Urinary bladder (tissue), 4 donors: Measurements from ENCODE around the gene DMXL1. TPM values are rescaled to one million over a fixed set of nuclear protein-coding genes. Genes with fewer than 3 reads are reported as not detected.
"Not testable (repeated sequence)": the region's sequence is repeated elsewhere in the genome, so short reads cannot be mapped to it uniquely, and the experiment has no call there.

Source experiments
- DNase-seq: peaks from one replicate; pipeline ENCODE4 v3.0.0-alpha.2; 2015; ENCODE audit errors: extremely low spot score
- H3K27ac ChIP-seq: one replicate; pipeline ENCODE4 v1.5.1; 2013; ENCODE audit warnings: low read depth, mild to moderate bottlenecking, moderate library complexity
- H3K36me3 ChIP-seq: one replicate; pipeline ENCODE4 v1.6.1; 2013; ENCODE audit warnings: mild to moderate bottlenecking, moderate library complexity; ENCODE audit not compliant: insufficient read depth
- H3K4me1 ChIP-seq: one replicate; pipeline ENCODE4 v1.6.1; 2013; ENCODE audit warnings: mild to moderate bottlenecking, moderate library complexity; ENCODE audit not compliant: insufficient read depth
- H3K4me3 ChIP-seq: one replicate; pipeline ENCODE4 v1.5.1; 2013; ENCODE audit warnings: low read depth, low read length
- WGBS: extraction: QIAGEN DNeasy Blood & Tissue Kit; methylation state at CpG from one replicate; pipeline ENCODE4 v1.1.7; 2013; 5-methylcytosine and 5-hydroxymethylcytosine counted together
- polyA plus RNA-seq: library from polyadenylated mRNA; stranded (reverse); fragments of 200-250 nt; gene quantifications from one replicate; pipeline ENCODE4 v1.2.3, GENCODE V29; 2013
- total RNA-seq: library from RNA; depleted of rRNA; stranded (reverse); fragments of >200 nt; gene quantifications from one replicate; pipeline ENCODE4 v1.2.3, GENCODE V29; 2014
- donor health status: healthy with polysubstance abuse.
- donor health status: healthy.

Gene DMXL1
- total and polyA plus RNA-seq, 2 donors, result 12.4 to 134 TPM

DNA sequence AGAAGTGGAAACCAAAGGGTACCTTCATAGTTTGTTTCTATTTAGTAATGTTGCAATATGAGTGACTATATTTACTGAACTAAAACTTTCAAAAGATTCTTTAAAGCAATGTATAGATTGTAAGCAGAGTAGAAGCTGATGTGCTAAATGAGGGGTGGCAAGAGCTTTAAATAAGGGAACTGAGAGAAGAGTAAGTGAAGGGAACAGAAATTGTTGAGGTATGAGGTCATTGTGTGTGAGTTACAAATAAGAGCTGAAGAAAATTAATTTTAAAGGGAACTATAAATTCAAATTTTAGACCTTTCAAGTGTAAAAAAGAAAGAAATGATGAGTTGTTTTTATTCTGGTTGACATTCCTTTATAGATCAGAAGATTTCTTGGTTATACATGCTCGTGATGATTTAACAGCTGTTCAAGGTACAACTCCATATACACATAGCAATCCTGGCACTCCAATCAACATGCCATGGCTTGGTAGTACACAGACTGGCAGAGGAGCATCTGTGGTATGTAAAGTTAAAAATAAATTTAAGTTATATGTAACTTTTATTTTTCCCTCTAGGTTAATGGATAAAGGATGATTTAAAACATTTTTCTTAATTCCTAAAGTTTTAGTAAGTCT lies 149.8 kb downstream of the DMXL1 start:
- no peaks in the 10 kb centered on the region for H3K36me3 ChIP-seq
- no peak overlapping the region for H3K27ac ChIP-seq
- no peak for DNase-seq
- H3K4me3 ChIP-seq, result no peak overlapping the region
- WGBS, result 85% methylated on average over 1 of the region's 1 CpG
- no peaks in the 10 kb centered on the region for H3K4me1 ChIP-seq

DNA sequence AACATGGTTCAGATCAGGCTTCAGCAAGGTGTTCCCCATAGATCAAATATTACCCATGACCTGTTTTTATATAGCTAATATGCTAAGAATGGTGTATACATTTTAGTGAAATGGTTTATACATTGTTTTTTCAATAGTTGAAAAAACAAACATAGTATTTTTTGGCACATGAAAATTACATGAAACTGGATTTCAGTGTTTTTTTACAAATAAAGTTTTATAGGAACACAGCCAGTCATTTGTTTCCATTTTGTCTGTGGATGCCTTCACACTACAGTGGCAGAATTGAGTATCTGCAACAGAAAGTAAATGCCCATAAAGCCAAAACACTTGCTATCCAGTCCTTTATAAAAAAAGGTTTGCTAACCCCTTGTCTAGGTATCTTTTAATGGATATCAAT lies 150.4 kb downstream of the DMXL1 start:
- DNase-seq, result no peak
- H3K4me3 ChIP-seq, result no peak overlapping the region
- H3K27ac ChIP-seq, result no peak overlapping the region
- no peaks in the 10 kb centered on the region for H3K4me1 ChIP-seq
- no peaks in the 10 kb centered on the region for H3K36me3 ChIP-seq

DNA sequence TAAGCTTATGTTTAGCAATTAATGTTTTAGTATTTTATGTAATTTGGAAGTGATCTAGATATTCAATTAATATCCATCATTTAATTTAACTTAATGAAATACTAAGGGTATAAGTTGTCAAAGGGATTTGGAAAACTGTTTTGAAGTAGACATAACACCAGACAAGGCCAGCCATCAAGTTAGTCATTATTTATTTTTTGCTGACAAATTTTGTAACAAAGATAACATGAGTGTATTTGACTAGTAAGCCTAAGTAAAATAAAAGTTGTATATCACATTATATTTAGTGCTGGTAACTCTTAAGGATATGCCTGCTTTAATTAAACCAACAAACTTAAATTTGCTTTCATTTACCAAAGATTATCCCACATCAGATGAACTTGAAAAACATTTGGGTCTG lies 159.1 kb downstream of the DMXL1 start:
- DNase-seq, result no peak
- H3K4me1 ChIP-seq, result no peaks in the 10 kb centered on the region
- H3K27ac ChIP-seq, result no peak overlapping the region
- peaks cover 4% of the 10 kb centered on the region for H3K36me3 ChIP-seq
- H3K4me3 ChIP-seq, result no peak overlapping the region

DNA sequence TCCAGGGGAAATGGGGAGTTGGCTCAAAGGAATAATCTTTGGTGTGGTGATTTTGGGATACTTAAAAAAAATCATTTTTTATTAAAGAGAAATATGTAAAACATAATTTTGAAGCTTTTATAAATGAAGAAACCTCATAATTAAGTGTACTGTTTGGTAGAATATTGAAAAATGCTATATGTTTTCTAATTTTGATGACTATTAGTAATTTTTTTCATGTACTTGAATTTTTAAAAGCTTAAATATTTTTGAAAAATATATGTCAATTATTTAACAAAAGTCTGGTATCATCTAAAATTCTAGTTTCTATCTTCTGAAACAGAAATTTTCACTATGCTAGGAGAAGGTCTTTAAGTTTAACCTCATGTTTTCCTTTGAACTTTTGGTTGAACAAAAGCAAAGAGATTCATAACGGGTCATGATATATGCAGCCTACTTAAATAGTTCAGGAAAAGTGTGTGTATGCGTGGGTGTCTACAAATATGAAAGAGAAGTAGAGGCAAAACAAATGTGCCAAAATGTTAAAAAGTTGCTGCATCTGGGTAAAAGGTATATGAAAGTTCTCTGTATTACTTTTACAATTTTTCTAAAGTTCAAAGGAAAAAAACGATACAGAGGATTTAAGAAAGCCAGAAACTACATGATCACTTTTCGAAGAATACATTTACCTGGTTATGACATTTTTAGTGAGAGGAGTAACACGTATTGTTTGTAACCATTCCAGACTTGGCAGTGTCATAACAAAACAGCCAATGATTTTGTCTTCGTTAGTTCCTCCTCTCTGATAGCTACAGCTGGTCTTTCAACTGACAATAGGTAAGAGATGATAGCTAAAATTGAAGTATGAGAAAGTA lies 167.6 kb downstream of the DMXL1 start:
- 94% methylated on average over 6 of the region's 6 CpGs for WGBS
- H3K36me3 ChIP-seq, result peaks cover 2% of the 10 kb centered on the region
- H3K4me1 ChIP-seq, result no peaks in the 10 kb centered on the region
- no peak overlapping the region for H3K27ac ChIP-seq
- H3K4me3 ChIP-seq, result no peak overlapping the region
- DNase-seq, result no peak

DNA sequence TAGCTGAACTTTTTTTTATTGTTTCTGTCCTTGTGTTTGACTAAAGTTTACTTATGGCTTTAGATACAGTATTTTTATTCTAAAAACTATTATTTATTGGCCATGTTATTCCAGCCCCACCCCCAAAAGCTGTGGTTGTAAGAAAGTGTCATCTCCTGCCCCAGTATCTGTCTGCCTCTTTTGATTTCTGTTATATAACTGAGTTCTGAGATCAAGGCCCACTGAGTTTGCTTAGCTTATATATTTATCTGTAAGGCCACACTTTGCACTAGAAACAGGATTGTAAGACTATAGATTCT lies 168.2 kb downstream of the DMXL1 start:
- Histone ChIP-seq H3K4me1 (no peaks in the 10 kb centered on the region), H3K27ac (no peak overlapping the region), H3K36me3 (no peaks in the 10 kb centered on the region), H3K4me3 (no peak overlapping the region)
- no peak for DNase-seq

DNA sequence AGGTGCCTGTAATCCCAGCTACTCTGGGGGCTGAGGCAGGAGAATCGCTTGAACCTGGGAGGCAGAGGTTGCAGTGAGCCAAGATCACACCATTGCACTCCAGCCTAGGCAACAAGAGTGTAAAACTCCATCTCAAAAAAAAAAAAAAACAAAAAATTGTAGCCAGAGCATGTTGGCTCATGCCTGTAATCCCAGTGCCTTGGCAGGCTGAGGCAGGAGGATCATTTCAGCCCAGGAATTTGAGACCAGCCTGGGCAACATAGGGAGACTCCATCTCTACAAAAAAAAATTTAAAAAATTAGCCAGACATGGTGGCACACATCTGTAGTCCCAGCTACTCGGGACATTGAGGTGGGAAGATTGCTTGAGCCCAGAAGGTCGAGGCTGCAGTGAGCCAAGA lies 168.9 kb downstream of the DMXL1 start:
- H3K4me3 ChIP-seq, H3K4me1 ChIP-seq, H3K27ac ChIP-seq, H3K36me3 ChIP-seq, DNase-seq: not testable (repeated sequence)
- WGBS, result 93% methylated on average over 3 of the region's 3 CpGs

DNA sequence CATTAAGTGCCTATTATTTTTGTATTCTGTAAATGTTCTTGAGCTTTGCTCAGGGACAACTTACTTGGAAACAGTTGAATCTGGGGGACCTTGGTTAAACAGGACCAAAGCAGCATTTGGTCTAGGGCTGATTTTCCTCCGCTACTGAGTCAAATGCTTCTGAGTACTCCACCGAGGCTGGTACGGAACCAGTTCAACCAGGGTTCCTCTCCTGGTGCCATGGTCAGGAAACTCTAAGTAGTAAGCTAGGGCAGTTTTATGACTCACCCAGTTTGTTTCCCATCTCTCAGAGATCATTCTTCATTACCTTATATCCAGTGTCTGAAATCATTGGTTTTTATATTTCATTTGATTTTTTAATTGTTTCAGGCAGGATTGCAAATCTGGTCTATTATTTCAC lies 173.0 kb downstream of the DMXL1 start:
- H3K4me1 ChIP-seq, result no peaks in the 10 kb centered on the region
- H3K27ac ChIP-seq, result no peak overlapping the region
- H3K4me3 ChIP-seq, result no peak overlapping the region
- 86% methylated on average over 3 of the region's 3 CpGs for WGBS
- DNase-seq, result no peak
- peaks cover 3% of the 10 kb centered on the region for H3K36me3 ChIP-seq

DNA sequence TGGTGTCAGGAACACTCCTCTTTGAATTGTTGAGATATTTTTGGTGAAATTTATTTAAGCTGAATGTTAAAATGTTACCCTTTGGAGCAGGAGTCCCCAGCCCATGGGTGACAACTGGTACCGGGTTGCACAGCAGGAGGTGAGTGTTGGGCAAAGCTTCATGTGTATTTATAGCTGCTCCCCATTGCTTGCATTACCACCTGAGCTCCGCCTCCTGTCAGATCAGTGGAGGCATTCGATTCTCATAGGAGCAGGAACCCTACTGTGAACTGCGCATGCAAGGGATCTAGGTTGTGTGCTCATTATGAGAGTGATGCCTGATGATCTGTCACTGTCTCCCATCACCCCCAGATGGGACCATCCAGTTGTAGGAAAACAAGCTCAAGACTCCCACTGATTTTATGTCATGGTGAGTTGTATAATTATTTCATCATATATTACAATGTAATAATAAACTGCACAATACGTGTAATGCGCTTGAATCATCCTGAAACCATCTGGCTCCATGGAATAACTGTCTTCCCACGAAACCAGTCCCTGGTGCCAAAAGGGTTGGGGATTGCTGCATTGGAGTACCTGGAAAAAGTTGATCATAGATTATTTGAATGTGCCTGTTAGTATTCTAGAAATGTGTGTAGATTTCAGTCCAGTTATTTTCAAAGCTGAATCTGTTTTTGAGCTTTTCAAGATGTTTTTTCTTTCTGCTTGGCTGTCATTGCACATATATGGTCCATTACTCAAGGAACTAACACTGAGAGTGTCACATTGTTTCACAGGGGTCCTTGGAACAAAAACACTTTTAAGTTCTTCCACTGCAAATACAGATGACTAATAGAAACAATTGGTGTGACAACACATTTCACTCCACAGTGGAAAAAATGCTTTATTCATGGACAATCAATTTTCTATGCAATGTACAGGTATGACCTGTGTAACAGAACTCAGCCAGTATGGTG lies 180.3 kb downstream of the DMXL1 start:
- Histone ChIP-seq H3K4me3 (no peak overlapping the region), H3K4me1 (no peaks in the 10 kb centered on the region), H3K27ac (no peak overlapping the region), H3K36me3 (peaks cover under 1% of the 10 kb centered on the region)
- 93% methylated on average over 7 of the region's 7 CpGs for WGBS
- DNase-seq, result no peak

DNA sequence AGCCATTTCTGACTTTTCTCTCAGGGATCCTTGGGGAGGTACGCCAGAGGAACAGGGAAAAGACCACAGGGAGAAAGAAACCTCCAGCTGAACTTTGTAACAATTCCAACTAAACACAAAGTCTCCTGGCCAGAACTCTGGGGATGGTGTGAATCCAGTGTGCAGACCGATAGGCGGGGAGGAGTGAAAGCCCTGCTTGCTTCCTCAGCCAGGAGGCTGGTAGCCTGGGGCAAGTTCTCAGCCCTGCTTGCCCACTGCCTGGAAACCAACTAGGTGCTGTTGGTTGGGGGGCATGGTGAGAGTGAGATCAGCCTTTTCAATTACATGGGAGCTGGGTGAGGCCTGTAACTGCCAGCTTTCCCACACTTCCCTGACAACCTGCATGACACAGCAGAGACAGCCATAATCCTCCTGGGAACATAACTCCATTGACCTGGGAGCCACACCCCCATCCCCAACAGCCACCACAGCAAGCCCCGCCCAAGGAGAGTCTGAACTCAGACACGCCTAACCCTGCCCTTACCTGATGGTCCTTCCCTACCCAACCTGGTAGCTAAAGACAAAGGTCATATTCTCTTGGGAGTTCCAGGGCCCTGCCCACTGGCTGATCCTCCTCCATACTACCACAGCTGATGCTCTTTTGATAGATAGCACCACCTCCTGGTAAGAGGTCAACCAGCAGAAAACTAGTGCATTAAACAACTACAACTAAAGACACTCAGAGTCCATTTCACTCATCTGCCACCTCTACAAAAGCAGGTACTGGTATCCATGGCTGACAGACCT lies 184.9 kb downstream of the DMXL1 start:
- WGBS, result 88% methylated on average over 5 of the region's 5 CpGs
- Histone ChIP-seq H3K4me3 (no peak overlapping the region), H3K4me1 (no peaks in the 10 kb centered on the region), H3K36me3 (no peaks in the 10 kb centered on the region), H3K27ac (no peak overlapping the region)
- DNase-seq, result no peak

DNA sequence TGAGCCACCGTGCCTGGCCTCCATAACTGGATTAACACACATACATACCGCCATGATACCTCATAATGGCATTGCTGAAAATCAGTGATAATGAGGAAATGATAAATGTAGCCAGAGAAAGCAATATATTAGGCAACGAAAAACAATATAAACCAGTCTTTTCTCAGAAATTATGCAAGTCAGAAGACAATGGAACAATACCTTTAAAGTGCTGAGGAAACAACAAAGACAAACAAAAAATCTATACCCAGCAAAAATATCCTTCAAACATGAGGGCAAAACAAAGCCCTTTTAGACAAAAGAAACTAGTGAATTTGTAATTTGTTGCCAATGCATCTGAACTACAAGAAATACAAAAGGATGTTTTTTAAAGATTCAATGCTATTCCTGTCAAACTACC lies 186.7 kb downstream of the DMXL1 start:
- Histone ChIP-seq H3K36me3 (no peaks in the 10 kb centered on the region), H3K4me3 (no peak overlapping the region), H3K27ac (no peak overlapping the region), H3K4me1 (no peaks in the 10 kb centered on the region)
- WGBS, result 94% methylated on average over 3 of the region's 3 CpGs
- no peak for DNase-seq

DNA sequence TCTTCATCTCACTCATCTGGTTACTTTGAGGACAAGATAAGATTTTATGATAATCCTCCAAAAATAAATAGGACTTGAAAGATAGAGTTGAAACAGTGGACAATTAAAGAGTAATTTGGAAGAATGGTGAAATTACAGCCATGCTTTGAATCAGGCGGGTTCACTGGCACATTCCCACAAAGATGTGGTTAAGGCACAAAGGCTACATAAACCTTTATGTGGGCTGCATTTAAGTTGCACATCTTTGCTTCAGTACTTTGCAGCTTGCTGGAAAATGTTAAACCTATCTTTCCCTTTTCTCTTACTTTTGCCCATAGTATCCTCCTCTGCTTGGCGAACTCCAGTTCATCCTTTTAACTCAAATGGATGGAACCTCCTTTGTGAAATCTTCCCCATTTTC lies 192.8 kb downstream of the DMXL1 start:
- Histone ChIP-seq H3K36me3 (no peaks in the 10 kb centered on the region), H3K4me1 (no peaks in the 10 kb centered on the region), H3K4me3 (no peak overlapping the region), H3K27ac (no peak overlapping the region)
- DNase-seq, result no peak
- WGBS, result 85% methylated on average over 2 of the region's 2 CpGs

DNA sequence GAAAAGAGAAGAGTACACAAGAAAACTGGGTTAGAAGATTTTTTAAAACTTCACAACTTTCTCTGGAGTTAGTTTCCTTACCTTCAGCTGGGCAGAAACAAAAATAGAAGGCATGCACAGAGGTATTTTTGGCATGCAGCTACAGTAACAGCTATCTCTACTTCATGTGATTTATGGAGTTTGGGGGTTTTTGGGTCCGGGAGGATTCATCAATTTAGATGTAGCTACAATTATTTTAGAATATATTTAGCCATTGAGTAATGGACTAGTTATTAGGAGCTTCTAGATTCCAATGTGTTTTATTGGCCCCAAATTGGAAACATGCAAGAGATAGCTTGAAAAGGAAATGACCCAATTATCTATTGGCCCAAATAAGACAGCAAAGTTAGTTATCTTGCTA lies 193.3 kb downstream of the DMXL1 start:
- Histone ChIP-seq H3K4me3 (no peak overlapping the region), H3K4me1 (no peaks in the 10 kb centered on the region), H3K27ac (no peak overlapping the region), H3K36me3 (no peaks in the 10 kb centered on the region)
- DNase-seq, result no peak
- 0% methylated on average over 1 of the region's 1 CpG for WGBS

DNA sequence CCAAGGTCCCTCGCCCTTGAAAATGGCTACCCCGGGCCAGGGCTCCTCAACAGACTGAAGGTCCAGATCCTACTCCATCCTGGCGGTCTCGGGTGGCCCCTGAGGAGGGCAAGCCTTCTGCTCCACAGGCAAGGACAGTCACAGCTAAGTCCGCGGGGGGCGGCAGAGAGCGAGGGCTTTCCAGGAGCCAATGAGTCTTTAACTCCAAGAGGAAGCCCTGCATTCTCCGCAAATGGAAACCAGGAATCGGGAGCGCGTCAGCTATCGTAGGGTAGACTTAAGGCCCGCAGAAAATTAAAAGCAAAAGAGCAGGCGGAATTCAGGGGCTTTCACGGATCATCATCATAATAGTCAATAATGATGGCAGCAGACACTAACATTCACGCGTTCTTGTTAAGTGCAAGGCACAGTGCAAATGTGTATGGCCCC lies 197.1 kb downstream of the DMXL1 start:
- Histone ChIP-seq H3K36me3 (no peaks in the 10 kb centered on the region), H3K4me1 (peaks cover 2% of the 10 kb centered on the region), H3K27ac (peak overlapping the region; percentile 94), H3K4me3 (peak overlapping the region; percentile 75)
- peak; percentile 94 for DNase-seq
- WGBS, result 6% methylated on average over 18 of the region's 18 CpGs
